CD14-positive monocyte (primary cell): Measurements from ENCODE around the gene ULBP3. TPM values are rescaled to one million over a fixed set of nuclear protein-coding genes. Genes with fewer than 3 reads are reported as not detected.

Experiments used
- DNase-seq, 3 donors: peaks; one replicate each; pipeline ENCODE4 v3.0.0-alpha.2; 2011 to 2022
- H2AFZ ChIP-seq: 2 replicates; pipeline ENCODE4 v1.6.0; 2012; ENCODE audit warnings: mild to moderate bottlenecking, low read depth, low read length, inconsistent platforms; ENCODE audit not compliant: insufficient read depth, poor library complexity, severe bottlenecking
- H3K27ac ChIP-seq, 2 donors: 1 replicate in 1 of 2; 2 replicates in 1 of 2; pipeline ENCODE4 v1.5.1; 2012 to 2013; ENCODE audit warnings: low read length in 2 of 2, control low read depth in 1 of 2, inconsistent platforms in 1 of 2, low read depth in 1 of 2, mild to moderate bottlenecking in 1 of 2
- H3K27me3 ChIP-seq, 2 donors: one replicate each; pipeline versions ENCODE4 v1.6.0 to v1.6.1; 2011 to 2013; ENCODE audit warnings: low read length in 2 of 2; ENCODE audit not compliant: control insufficient read depth in 2 of 2, insufficient read depth in 2 of 2
- H3K36me3 ChIP-seq, 2 donors: replicated peaks in 1 of 2; 1 replicate in 1 of 2; 2 replicates in 1 of 2; pipeline versions ENCODE4 v1.5.1 to v1.6.1; 2012 to 2013; ENCODE audit warnings: low read length in 2 of 2, control low read depth in 1 of 2, inconsistent platforms in 1 of 2, mild to moderate bottlenecking in 1 of 2; ENCODE audit not compliant: insufficient read depth in 2 of 2, control insufficient read depth in 1 of 2
- H3K4me1 ChIP-seq, 2 donors: 1 replicate in 1 of 2; 2 replicates in 1 of 2; pipeline versions ENCODE4 v1.5.1 to v1.6.1; 2012 to 2013; ENCODE audit warnings: low read length in 2 of 2, control low read depth in 1 of 2, inconsistent platforms in 1 of 2, mild to moderate bottlenecking in 1 of 2, moderate library complexity in 1 of 2; ENCODE audit not compliant: insufficient read depth in 2 of 2, control insufficient read depth in 1 of 2
- H3K4me2 ChIP-seq: replicated peaks from 2 replicates; pipeline ENCODE3; 2012; ENCODE audit warnings: low read length, moderate library complexity, mild to moderate bottlenecking; ENCODE audit not compliant: poor library complexity, severe bottlenecking; ENCODE audit errors: extremely low read depth
- H3K4me3 ChIP-seq, 3 experiments: fragments of 200-600 bp in 1 of 3; sonication (generic) in 1 of 3; replicated peaks in 1 of 3; 1 replicate in 2 of 3; 2 replicates in 1 of 3; pipeline ENCODE4 v1.5.1; 2011 to 2013; ENCODE audit warnings: low read length in 3 of 3, mild to moderate bottlenecking in 3 of 3, control low read depth in 2 of 3, low read depth in 2 of 3, inconsistent platforms in 1 of 3, moderate library complexity in 1 of 3
- H3K79me2 ChIP-seq: 2 replicates; pipeline ENCODE4 v1.6.0; 2012; ENCODE audit warnings: mild to moderate bottlenecking, control low read depth, inconsistent platforms, low read length, moderate library complexity; ENCODE audit not compliant: insufficient read depth
- H3K9ac ChIP-seq: 2 replicates; pipeline ENCODE4 v1.6.0; 2017; ENCODE audit warnings: low read length, mild to moderate bottlenecking; ENCODE audit not compliant: insufficient read depth, poor library complexity, severe bottlenecking
- H3K9me3 ChIP-seq, 2 donors: replicated peaks in 1 of 2; 1 replicate in 1 of 2; 2 replicates in 1 of 2; pipeline versions ENCODE4 v1.5.1 to v1.6.1; 2012 to 2013; ENCODE audit warnings: low read length in 2 of 2, control low read depth in 1 of 2; ENCODE audit not compliant: control insufficient read depth in 1 of 2, insufficient read depth in 1 of 2
- H4K20me1 ChIP-seq: 2 replicates; pipeline ENCODE4 v1.6.0; 2012; ENCODE audit warnings: mild to moderate bottlenecking, low read length, control low read depth, moderate library complexity; ENCODE audit not compliant: insufficient read depth
- H3K27ac Mint-ChIP-seq, 7 donors: one replicate each; pipeline ENCODE4 v1.8.0; 2020; ENCODE audit warnings: mild to moderate bottlenecking in 7 of 7, mixed read lengths in 7 of 7, moderate library complexity in 6 of 7, inconsistent platforms in 2 of 7
- H3K27me3 Mint-ChIP-seq, 3 donors: one replicate each; pipeline ENCODE4 v1.8.0; 2021 to 2022; ENCODE audit warnings: low read depth in 3 of 3, mild to moderate bottlenecking in 3 of 3, mixed read lengths in 3 of 3, moderate library complexity in 3 of 3, inconsistent platforms in 1 of 3
- H3K36me3 Mint-ChIP-seq, 2 donors: one replicate each; pipeline ENCODE4 v1.8.0; 2020; ENCODE audit warnings: mixed read lengths in 2 of 2, inconsistent platforms in 1 of 2, mild to moderate bottlenecking in 1 of 2
- H3K4me1 Mint-ChIP-seq: one replicate; pipeline ENCODE4 v1.8.0; 2020; ENCODE audit warnings: mild to moderate bottlenecking, mixed read lengths
- H3K4me3 Mint-ChIP-seq, 2 donors: one replicate each; pipeline ENCODE4 v1.8.0; 2020; ENCODE audit warnings: mild to moderate bottlenecking in 2 of 2, mixed read lengths in 2 of 2, moderate library complexity in 1 of 2
- H3K9me3 Mint-ChIP-seq, 7 donors: one replicate each; pipeline ENCODE4 v1.8.0; 2020 to 2022; ENCODE audit warnings: mixed read lengths in 7 of 7, mild to moderate bottlenecking in 6 of 7, moderate library complexity in 6 of 7, inconsistent platforms in 2 of 7
- WGBS: methylation state at CpG from one replicate; pipeline ENCODE4 v1.1.5; 2013; ENCODE audit warnings: missing lambda C conversion rate; ENCODE audit not compliant: insufficient coverage; 5-methylcytosine and 5-hydroxymethylcytosine counted together
- intact Hi-C, 2 donors: fragments of 100-400 bp; cut with micrococcal nuclease; formaldehyde crosslinking; loops; one replicate each; pipeline versions ENCODE4 v1.15.0 to v1.15.1; 2023
- polyA plus RNA-seq, 3 donors: library from polyadenylated mRNA; depleted of rRNA in 1 of 3; unstranded in 2 of 3; stranded (reverse) in 1 of 3; fragments of 300-500 nt in 2 of 3; fragments of >200 nt in 1 of 3; fragmentation: Illumina TruSeq in 2 of 3; gene quantifications; 1 replicate in 2 of 3; 2 replicates in 1 of 3; pipeline ENCODE4 v1.2.3, GENCODE V29; 2012 to 2021
- TF ChIP-seq, protein P1 (sequence below): fragments of 200-600 bp; IDR thresholded peaks from one replicate; pipeline ENCODE4 v1.8.0; 2022; ENCODE audit warnings: antibody characterized with exemption, mild to moderate bottlenecking

The ULBP3 gene
- polyA plus RNA-seq, 3 donors = 0.08 TPM; not detected in 2

DNA sequence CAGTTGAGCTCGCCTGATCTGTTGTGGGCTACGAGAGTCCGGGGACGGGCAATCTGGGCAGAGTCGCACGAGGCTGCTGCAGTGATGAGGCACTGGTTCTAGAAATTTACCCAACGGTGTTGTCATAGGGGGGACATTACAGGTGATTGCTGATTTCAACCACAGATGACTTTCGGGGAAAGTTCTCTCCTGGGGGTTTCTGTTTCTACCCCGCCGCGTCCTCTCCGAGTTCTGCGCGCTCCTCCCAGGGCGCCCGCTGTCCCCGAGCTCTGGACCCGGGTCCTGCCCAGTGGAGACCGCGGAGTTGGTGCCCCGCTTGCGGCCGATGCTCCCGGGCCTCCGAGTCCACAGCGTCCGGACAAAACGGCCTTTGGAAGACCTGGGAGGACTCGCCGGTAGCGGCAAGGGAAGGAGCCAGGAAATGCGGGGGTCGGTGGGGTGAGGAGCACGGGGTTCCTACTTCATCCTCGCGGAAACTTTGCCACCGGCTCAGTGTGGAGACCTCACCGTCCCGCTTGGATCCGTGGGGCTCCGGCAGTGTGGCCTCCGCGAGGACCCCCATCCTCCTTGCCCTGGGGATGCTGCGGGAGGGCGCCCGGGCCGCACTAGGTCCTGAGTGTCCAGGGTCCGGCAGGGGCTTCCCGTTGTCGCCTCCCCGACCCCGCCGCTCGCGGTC is 31.3 kb downstream of the ULBP3 start:
- H3K4me1 Mint-ChIP-seq = peaks cover 12% of the 10 kb centered on the region
- H3K27me3 Mint-ChIP-seq = peaks cover 78 to 88% (median 84%) of the 10 kb centered on the region in 3 donors
- H3K36me3 ChIP-seq = no peaks in the 10 kb centered on the region
- intact Hi-C loops = no loop called here
- no peak overlapping the region for H3K27ac Mint-ChIP-seq
- H3K27ac ChIP-seq = no peak overlapping the region
- no peak for DNase-seq
- H3K4me3 ChIP-seq = no peak overlapping the region
- TF ChIP-seq, protein P1, sequence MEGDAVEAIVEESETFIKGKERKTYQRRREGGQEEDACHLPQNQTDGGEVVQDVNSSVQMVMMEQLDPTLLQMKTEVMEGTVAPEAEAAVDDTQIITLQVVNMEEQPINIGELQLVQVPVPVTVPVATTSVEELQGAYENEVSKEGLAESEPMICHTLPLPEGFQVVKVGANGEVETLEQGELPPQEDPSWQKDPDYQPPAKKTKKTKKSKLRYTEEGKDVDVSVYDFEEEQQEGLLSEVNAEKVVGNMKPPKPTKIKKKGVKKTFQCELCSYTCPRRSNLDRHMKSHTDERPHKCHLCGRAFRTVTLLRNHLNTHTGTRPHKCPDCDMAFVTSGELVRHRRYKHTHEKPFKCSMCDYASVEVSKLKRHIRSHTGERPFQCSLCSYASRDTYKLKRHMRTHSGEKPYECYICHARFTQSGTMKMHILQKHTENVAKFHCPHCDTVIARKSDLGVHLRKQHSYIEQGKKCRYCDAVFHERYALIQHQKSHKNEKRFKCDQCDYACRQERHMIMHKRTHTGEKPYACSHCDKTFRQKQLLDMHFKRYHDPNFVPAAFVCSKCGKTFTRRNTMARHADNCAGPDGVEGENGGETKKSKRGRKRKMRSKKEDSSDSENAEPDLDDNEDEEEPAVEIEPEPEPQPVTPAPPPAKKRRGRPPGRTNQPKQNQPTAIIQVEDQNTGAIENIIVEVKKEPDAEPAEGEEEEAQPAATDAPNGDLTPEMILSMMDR = no peak
- H3K36me3 Mint-ChIP-seq = peaks cover 0 to 5% of the 10 kb centered on the region in 2 donors
- no peak overlapping the region for H2AFZ ChIP-seq
- peak overlapping the region; percentile 43 to 85 for H3K4me3 Mint-ChIP-seq
- H3K79me2 ChIP-seq = no peaks in the 10 kb centered on the region
- H3K4me1 ChIP-seq = peaks cover 8 to 9% of the 10 kb centered on the region in 2 donors
- H4K20me1 ChIP-seq = no peaks in the 10 kb centered on the region
- H3K9ac ChIP-seq = no peak overlapping the region
- H3K9me3 Mint-ChIP-seq = peaks cover 0 to 8% (median 5%) of the 10 kb centered on the region in 7 donors
- 4% methylated on average over 51 of the region's 55 CpGs for WGBS
- peaks cover 52 to 84% of the 10 kb centered on the region in 2 donors for H3K27me3 ChIP-seq
- H3K9me3 ChIP-seq = peaks cover 0 to 24% of the 10 kb centered on the region in 2 donors
- no peak overlapping the region for H3K4me2 ChIP-seq

DNA sequence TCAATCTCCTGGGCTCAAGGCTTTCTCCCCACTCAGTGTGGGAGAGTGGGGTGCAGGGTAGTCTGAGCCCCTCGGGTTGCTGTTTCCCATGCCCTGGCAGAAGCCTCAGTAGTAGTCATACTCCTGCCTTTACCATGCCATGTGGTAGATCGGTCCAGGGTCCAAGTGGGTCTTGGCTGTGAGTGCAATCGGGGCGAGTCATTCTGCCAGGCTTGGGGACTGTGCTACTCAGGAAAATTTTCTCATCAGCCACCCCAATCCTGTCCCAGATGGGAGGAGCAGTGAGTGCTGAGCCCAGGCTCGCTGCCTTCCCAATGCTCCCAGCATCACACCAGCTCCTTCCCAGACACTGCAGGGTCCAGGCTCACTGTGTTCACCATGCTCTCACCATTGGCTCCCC is 32.8 kb downstream of the ULBP3 start:
- Mint-ChIP-seq H3K36me3 (peaks cover 0 to 5% of the 10 kb centered on the region in 2 donors), H3K27me3 (peaks cover 76 to 84% (median 81%) of the 10 kb centered on the region in 3 donors), H3K27ac (no peak overlapping the region), H3K4me1 (peaks cover 12% of the 10 kb centered on the region), H3K9me3 (peaks cover 0 to 8% (median 5%) of the 10 kb centered on the region in 7 donors), H3K4me3 (peak overlapping the region in 1 of 2 donors; percentile 31)
- 76% methylated on average over 5 of the region's 5 CpGs for WGBS
- intact Hi-C loops = no loop called here
- no peak overlapping the region for H3K27ac ChIP-seq
- H3K9ac ChIP-seq = no peak overlapping the region
- TF ChIP-seq, protein P1 = no peak
- no peak overlapping the region for H3K4me3 ChIP-seq
- H2AFZ ChIP-seq = no peak overlapping the region
- no peak overlapping the region for H3K4me2 ChIP-seq
- no peaks in the 10 kb centered on the region for H3K79me2 ChIP-seq
- H3K4me1 ChIP-seq = peaks cover 8 to 9% of the 10 kb centered on the region in 2 donors
- H3K9me3 ChIP-seq = peaks cover 0 to 24% of the 10 kb centered on the region in 2 donors
- no peaks in the 10 kb centered on the region for H3K36me3 ChIP-seq
- DNase-seq = no peak
- no peaks in the 10 kb centered on the region for H4K20me1 ChIP-seq
- H3K27me3 ChIP-seq = peaks cover 52 to 77% of the 10 kb centered on the region in 2 donors
